SH-SY5Y (cell line): Measurements from ENCODE around the gene CARD6.

Experiments
- GATA2 ChIP-seq: IDR thresholded peaks from 2 replicates; pipeline ENCODE4 v1.6.1; 2011; ENCODE audit warnings: mild to moderate bottlenecking, low read depth, low read length
- GATA3 ChIP-seq: IDR thresholded peaks from 2 replicates; pipeline ENCODE4 v1.6.1; 2011; ENCODE audit warnings: low read depth, mild to moderate bottlenecking, low read length, moderate library complexity

- TF ChIP-seq GATA2 (no peak), GATA3 (no peak)
Observed at GRCh38 chr5:40844565-40844964, 3.4 kb downstream of the CARD6 start.
